ENCODE data around the gene SNCA. TPM values are rescaled to one million over a fixed set of nuclear protein-coding genes. Genes with fewer than 3 reads are reported as not detected.

SNCA gene
- total RNA-seq, 1 experiment from 2014 or later = 6.0 TPM

DNA sequence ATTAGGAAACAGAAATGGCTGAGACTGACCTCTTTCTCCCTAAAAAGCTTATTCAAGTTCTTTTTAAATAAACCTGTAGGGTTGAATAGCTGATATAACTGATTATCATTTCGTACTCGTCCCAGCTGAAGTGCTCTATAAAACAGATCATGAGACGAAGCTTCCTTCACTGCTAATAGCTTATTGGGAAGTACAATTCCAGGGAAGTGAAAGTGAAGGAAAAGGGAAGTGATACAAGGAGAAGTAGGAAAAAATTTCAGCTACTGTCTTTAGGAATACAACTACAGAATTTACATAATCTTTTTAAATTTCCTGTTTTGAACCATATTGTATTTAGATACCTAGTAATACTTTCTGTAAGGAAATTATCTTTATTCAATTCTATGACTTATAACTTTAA, 103.0 kb downstream of the SNCA start:
- no peaks in the 10 kb centered on the region for H3K4me1 ChIP-seq (ENCODE audit: control insufficient read depth, insufficient read depth, low read length)
- CTCF ChIA-PET = no interaction called here

DNA sequence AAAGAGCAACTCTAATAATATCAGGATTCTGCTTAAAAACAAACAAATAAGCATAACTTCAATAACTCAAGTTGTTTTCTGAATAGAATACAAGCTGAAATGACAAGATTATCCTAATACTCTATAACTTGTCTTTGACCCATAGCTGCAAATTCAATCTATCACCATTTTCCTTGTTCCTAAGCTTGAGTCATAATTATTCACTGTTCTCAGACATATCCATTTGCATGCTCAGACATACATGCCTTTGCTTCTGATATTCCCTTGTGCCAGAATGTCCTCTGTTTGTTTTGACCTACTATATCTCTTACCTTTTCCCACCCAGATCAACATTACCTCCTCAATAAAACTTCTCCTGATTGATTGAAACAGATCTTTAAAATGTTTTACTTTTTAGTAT, 109.7 kb downstream of the SNCA start:
- H3K4me3 ChIP-seq (ENCODE audit: low read depth in 2 of 2, low read length in 2 of 2) = no peak overlapping the region
- ATAC-seq (no peak), DNase-seq (ENCODE audit: low read depth, low spot score) (no peak)
- no TSS peak for BruUV-seq (replicated peaks)
- TF ChIP-seq SIN3A (IDR thresholded peaks at IDR 0.05; ENCODE audit: borderline replicate concordance, insufficient read depth, low read depth, low read length) (no peak), TCF7L2 (IDR thresholded peaks at IDR 0.05; ENCODE audit: low read depth, low read length) (no peak), POLR2AphosphoS5 (IDR thresholded peaks at IDR 0.05; ENCODE audit: low read depth, low read length) (no peak)
- TF ChIP-seq, protein P1, sequence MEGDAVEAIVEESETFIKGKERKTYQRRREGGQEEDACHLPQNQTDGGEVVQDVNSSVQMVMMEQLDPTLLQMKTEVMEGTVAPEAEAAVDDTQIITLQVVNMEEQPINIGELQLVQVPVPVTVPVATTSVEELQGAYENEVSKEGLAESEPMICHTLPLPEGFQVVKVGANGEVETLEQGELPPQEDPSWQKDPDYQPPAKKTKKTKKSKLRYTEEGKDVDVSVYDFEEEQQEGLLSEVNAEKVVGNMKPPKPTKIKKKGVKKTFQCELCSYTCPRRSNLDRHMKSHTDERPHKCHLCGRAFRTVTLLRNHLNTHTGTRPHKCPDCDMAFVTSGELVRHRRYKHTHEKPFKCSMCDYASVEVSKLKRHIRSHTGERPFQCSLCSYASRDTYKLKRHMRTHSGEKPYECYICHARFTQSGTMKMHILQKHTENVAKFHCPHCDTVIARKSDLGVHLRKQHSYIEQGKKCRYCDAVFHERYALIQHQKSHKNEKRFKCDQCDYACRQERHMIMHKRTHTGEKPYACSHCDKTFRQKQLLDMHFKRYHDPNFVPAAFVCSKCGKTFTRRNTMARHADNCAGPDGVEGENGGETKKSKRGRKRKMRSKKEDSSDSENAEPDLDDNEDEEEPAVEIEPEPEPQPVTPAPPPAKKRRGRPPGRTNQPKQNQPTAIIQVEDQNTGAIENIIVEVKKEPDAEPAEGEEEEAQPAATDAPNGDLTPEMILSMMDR (IDR thresholded peaks at IDR 0.05) = no peak
- TF ChIP-seq, protein P2, sequence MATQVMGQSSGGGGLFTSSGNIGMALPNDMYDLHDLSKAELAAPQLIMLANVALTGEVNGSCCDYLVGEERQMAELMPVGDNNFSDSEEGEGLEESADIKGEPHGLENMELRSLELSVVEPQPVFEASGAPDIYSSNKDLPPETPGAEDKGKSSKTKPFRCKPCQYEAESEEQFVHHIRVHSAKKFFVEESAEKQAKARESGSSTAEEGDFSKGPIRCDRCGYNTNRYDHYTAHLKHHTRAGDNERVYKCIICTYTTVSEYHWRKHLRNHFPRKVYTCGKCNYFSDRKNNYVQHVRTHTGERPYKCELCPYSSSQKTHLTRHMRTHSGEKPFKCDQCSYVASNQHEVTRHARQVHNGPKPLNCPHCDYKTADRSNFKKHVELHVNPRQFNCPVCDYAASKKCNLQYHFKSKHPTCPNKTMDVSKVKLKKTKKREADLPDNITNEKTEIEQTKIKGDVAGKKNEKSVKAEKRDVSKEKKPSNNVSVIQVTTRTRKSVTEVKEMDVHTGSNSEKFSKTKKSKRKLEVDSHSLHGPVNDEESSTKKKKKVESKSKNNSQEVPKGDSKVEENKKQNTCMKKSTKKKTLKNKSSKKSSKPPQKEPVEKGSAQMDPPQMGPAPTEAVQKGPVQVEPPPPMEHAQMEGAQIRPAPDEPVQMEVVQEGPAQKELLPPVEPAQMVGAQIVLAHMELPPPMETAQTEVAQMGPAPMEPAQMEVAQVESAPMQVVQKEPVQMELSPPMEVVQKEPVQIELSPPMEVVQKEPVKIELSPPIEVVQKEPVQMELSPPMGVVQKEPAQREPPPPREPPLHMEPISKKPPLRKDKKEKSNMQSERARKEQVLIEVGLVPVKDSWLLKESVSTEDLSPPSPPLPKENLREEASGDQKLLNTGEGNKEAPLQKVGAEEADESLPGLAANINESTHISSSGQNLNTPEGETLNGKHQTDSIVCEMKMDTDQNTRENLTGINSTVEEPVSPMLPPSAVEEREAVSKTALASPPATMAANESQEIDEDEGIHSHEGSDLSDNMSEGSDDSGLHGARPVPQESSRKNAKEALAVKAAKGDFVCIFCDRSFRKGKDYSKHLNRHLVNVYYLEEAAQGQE (IDR thresholded peaks at IDR 0.05; ENCODE audit: insufficient read depth in 1 of 2, low read depth in 2 of 2, low read length in 1 of 2) = no peak
- no peaks in the 10 kb centered on the region for H3K27me3 ChIP-seq (ENCODE audit: control insufficient read depth, insufficient read depth, low read length)
- H3K27ac ChIP-seq (ENCODE audit: low read length) = no peak overlapping the region
- intact Hi-C loops (cut with micrococcal nuclease; ENCODE audit: unreplicated experiment) = no loop called here
- CTCF ChIA-PET = no interaction called here
- H3K9me3 ChIP-seq (ENCODE audit: control insufficient read depth, insufficient read depth, low read depth, low read length) = no peaks in the 10 kb centered on the region
- H3K36me3 ChIP-seq (ENCODE audit: control insufficient read depth, insufficient read depth, low read length) = no peaks in the 10 kb centered on the region
- H3K4me1 ChIP-seq (ENCODE audit: control insufficient read depth, insufficient read depth, low read length) = no peaks in the 10 kb centered on the region
- POLR2A ChIA-PET = no interaction called here
- in situ Hi-C loops (cut with HindIII; ENCODE audit: low pct_unique_long_range_greater_than_20kb, low sequenced_read_pairs) = no loop called here

More for the DNA sequence above, 103.0 kb downstream of the SNCA start:
- BruUV-seq (replicated peaks) = no TSS peak
- no peak overlapping the region for H3K4me3 ChIP-seq (ENCODE audit: low read depth in 2 of 2, low read length in 2 of 2)
- in situ Hi-C loops (cut with HindIII; ENCODE audit: low pct_unique_long_range_greater_than_20kb, low sequenced_read_pairs) = no loop called here
- TF ChIP-seq, protein P1 (IDR thresholded peaks at IDR 0.05) = no peak
- TF ChIP-seq TCF7L2 (IDR thresholded peaks at IDR 0.05; ENCODE audit: low read depth, low read length) (no peak), SIN3A (IDR thresholded peaks at IDR 0.05; ENCODE audit: borderline replicate concordance, insufficient read depth, low read depth, low read length) (no peak), POLR2AphosphoS5 (IDR thresholded peaks at IDR 0.05; ENCODE audit: low read depth, low read length) (no peak)
- TF ChIP-seq, protein P2 (IDR thresholded peaks at IDR 0.05; ENCODE audit: insufficient read depth in 1 of 2, low read depth in 2 of 2, low read length in 1 of 2) = no peak
- POLR2A ChIA-PET = no interaction called here
- ATAC-seq (no peak), DNase-seq (ENCODE audit: low read depth, low spot score) (no peak)
- no peak overlapping the region for H3K27ac ChIP-seq (ENCODE audit: low read length)
- intact Hi-C loops (cut with micrococcal nuclease; ENCODE audit: unreplicated experiment) = no loop called here
- no peaks in the 10 kb centered on the region for H3K27me3 ChIP-seq (ENCODE audit: control insufficient read depth, insufficient read depth, low read length)
- H3K9me3 ChIP-seq (ENCODE audit: control insufficient read depth, insufficient read depth, low read depth, low read length) = no peaks in the 10 kb centered on the region
- no peaks in the 10 kb centered on the region for H3K36me3 ChIP-seq (ENCODE audit: control insufficient read depth, insufficient read depth, low read length)

Measured in Panc1 (cell line).